Mesendoderm (in vitro differentiated cells): Measurements from ENCODE around the gene EHD3.

ENCODE experiments used
- DNase-seq: peaks from one replicate; pipeline ENCODE4 v3.0.0; 2013
- H2AK5ac ChIP-seq: 2 replicates; pipeline ENCODE4 v1.6.1; 2013; ENCODE audit warnings: low read length, inconsistent platforms
- H2BK120ac ChIP-seq: 2 replicates; pipeline ENCODE4 v1.6.1; 2013; ENCODE audit warnings: low read depth, mild to moderate bottlenecking, low read length, moderate library complexity, mixed read lengths
- H2BK15ac ChIP-seq: replicated peaks from 2 replicates; pipeline ENCODE4 v1.6.1; 2013; ENCODE audit warnings: low read depth, mild to moderate bottlenecking, moderate library complexity
- H2BK5ac ChIP-seq: 2 replicates; pipeline ENCODE4 v1.6.1; 2013; ENCODE audit warnings: low read length, inconsistent platforms
- H3K18ac ChIP-seq: 2 replicates; pipeline ENCODE4 v1.6.1; 2013; ENCODE audit warnings: mild to moderate bottlenecking, low read length, mixed read lengths
- H3K23ac ChIP-seq: one replicate; pipeline ENCODE4 v1.6.1; 2013; ENCODE audit warnings: low read length
- H3K27ac ChIP-seq: 2 replicates; pipeline ENCODE4 v1.5.1; 2013; ENCODE audit warnings: low read depth, mild to moderate bottlenecking, inconsistent platforms, low read length, moderate library complexity
- H3K27me3 ChIP-seq: 2 replicates; pipeline ENCODE4 v1.6.1; 2013; ENCODE audit warnings: low read length, control low read depth, mild to moderate bottlenecking, inconsistent platforms; ENCODE audit not compliant: insufficient read depth, poor library complexity
- H3K36me3 ChIP-seq: 2 replicates; pipeline ENCODE4 v1.6.1; 2013; ENCODE audit warnings: low read length, inconsistent platforms; ENCODE audit not compliant: control insufficient read depth, insufficient read depth
- H3K4ac ChIP-seq: one replicate; pipeline ENCODE4 v1.6.1; 2013; ENCODE audit warnings: low read depth, mild to moderate bottlenecking, low read length, moderate library complexity
- H3K4me1 ChIP-seq: 2 replicates; pipeline ENCODE4 v1.6.1; 2013; ENCODE audit warnings: low read depth, low read length, inconsistent platforms; ENCODE audit not compliant: control insufficient read depth
- H3K4me2 ChIP-seq: 2 replicates; pipeline ENCODE4 v1.6.1; 2013; ENCODE audit warnings: low read length
- H3K4me3 ChIP-seq: 2 replicates; pipeline ENCODE4 v1.5.1; 2013; ENCODE audit warnings: mild to moderate bottlenecking, low read length
- H3K56ac ChIP-seq: one replicate; pipeline ENCODE4 v1.6.1; 2013; ENCODE audit warnings: low read length
- H3K79me1 ChIP-seq: 2 replicates; pipeline ENCODE4 v1.6.1; 2013; ENCODE audit warnings: low read length, inconsistent platforms
- H3K79me2 ChIP-seq: 2 replicates; pipeline ENCODE4 v1.6.1; 2013; ENCODE audit warnings: mild to moderate bottlenecking, low read length; ENCODE audit not compliant: control insufficient read depth, insufficient read depth
- H3K9ac ChIP-seq: 2 replicates; pipeline ENCODE4 v1.6.1; 2013; ENCODE audit warnings: low read length, inconsistent platforms
- H4K5ac ChIP-seq: one replicate; pipeline ENCODE4 v1.6.1; 2013; ENCODE audit warnings: low read length
- H4K8ac ChIP-seq: one replicate; pipeline ENCODE4 v1.6.1; 2013; ENCODE audit warnings: low read depth, mild to moderate bottlenecking, control low read depth, low read length, moderate library complexity
- WGBS: extraction: QIAGEN DNeasy Blood & Tissue Kit; methylation state at CpG from one replicate; pipeline ENCODE4 v1.1.7; 2013; ENCODE audit warnings: low lambda C conversion rate, missing lambda C conversion rate; ENCODE audit not compliant: insufficient coverage; ENCODE audit errors: extremely low coverage; 5-methylcytosine and 5-hydroxymethylcytosine counted together

Gene EHD3

DNA sequence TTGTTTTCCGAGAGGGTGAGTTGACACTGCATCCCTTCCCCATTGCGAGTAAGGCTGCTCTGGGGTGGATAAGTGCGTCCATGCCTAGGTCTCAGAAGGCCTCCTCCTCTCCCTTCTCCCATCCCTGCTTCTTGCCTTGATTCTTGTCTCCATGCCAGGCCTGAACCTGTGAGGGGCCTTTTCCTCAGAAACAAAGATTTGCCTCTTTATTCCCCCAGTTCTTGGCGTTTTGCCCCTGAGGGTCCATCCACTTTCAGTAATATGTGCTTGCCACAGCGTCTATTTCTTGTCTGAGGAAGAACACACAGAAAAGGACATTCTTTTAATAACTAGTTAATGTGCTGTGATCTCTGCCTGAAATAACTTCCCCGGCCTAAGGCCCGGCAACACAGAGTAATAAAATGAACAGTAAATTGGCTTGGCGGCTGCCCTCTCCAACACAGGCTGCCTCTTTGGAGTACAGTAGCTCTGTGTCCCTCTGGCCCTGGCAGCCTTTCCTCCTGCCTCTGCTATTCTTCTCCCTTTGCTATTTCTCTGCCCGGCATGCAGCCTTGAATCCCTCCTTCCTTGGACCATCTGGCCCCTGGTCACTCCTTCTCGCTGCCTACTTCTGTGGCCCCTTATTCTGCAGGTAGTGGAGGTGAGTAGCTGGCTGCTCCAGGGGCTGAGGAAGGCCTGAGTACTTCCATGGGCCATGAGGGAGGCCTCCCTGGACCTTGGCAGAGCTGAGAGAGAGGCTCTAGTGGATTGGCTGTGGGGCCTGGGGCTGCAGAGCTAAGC is 4.4 kb downstream of the EHD3 start:
- Histone ChIP-seq H2BK5ac (no peak overlapping the region), H3K79me2 (peaks cover 1% of the 10 kb centered on the region), H3K4me1 (peaks cover 2% of the 10 kb centered on the region), H3K23ac (no peak overlapping the region), H3K27me3 (no peaks in the 10 kb centered on the region), H3K56ac (no peak overlapping the region), H3K9ac (no peak overlapping the region), H4K5ac (no peak overlapping the region), H3K4me3 (no peak overlapping the region), H3K27ac (no peak overlapping the region), H3K79me1 (peaks cover 9% of the 10 kb centered on the region), H4K8ac (no peak overlapping the region), H2BK15ac (no peak overlapping the region), H3K18ac (no peak overlapping the region), H2AK5ac (no peak overlapping the region), H3K4me2 (no peak overlapping the region), H2BK120ac (no peak overlapping the region), H3K4ac (no peak overlapping the region), H3K36me3 (peaks cover 2% of the 10 kb centered on the region)
- DNase-seq, result no peak
- no CpG with 5 or more reads among the region's 10 CpGs for WGBS

DNA sequence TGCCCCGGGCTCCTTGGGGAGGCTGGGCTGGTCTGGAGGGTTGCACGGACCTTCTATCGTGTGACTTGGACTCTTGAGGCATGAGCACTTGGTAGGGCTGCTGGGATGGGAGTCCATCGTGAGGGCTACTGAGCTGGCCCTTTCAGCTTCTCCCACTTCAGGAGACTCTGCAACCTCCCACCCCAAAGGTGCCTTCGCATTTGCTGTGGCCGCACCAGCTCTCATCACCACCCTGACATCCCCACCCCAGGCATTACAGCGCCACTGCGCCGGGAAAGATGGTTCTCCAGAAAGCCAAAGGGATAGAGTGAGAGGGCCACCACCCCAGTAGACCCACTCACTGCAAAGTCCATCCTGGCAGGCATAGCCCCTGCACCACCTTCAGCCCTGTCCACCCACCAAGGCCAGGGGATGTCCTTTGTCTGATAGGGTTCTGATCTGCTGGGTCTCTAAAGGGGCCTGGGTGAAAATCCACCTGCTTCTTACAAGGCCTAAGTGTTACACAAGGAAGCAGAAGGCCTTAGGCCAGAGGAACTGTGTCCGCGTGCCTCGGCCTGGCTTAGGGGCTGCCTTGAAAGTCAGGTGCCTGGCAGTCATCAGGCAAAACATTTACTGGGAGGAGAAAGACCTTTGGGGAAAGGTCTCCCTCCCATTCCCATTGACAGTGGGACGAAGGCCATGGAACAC is 5.1 kb downstream of the EHD3 start:
- no peak overlapping the region for H3K23ac ChIP-seq
- H3K9ac ChIP-seq, result no peak overlapping the region
- no peak overlapping the region for H2AK5ac ChIP-seq
- WGBS, result no CpG with 5 or more reads among the region's 13 CpGs
- no peak overlapping the region for H2BK5ac ChIP-seq
- no peaks in the 10 kb centered on the region for H3K27me3 ChIP-seq
- H3K36me3 ChIP-seq, result peaks cover 2% of the 10 kb centered on the region
- no peak overlapping the region for H4K5ac ChIP-seq
- no peak overlapping the region for H3K4ac ChIP-seq
- peak overlapping the region; percentile 15 for H3K56ac ChIP-seq
- no peak overlapping the region for H4K8ac ChIP-seq
- peaks cover 1% of the 10 kb centered on the region for H3K79me2 ChIP-seq
- H3K79me1 ChIP-seq, result peaks cover 9% of the 10 kb centered on the region
- H3K4me2 ChIP-seq, result no peak overlapping the region
- H2BK15ac ChIP-seq, result no peak overlapping the region
- no peak for DNase-seq
- H3K4me1 ChIP-seq, result peaks cover 2% of the 10 kb centered on the region
- no peak overlapping the region for H3K27ac ChIP-seq
- H3K4me3 ChIP-seq, result no peak overlapping the region
- no peak overlapping the region for H2BK120ac ChIP-seq
- no peak overlapping the region for H3K18ac ChIP-seq

DNA sequence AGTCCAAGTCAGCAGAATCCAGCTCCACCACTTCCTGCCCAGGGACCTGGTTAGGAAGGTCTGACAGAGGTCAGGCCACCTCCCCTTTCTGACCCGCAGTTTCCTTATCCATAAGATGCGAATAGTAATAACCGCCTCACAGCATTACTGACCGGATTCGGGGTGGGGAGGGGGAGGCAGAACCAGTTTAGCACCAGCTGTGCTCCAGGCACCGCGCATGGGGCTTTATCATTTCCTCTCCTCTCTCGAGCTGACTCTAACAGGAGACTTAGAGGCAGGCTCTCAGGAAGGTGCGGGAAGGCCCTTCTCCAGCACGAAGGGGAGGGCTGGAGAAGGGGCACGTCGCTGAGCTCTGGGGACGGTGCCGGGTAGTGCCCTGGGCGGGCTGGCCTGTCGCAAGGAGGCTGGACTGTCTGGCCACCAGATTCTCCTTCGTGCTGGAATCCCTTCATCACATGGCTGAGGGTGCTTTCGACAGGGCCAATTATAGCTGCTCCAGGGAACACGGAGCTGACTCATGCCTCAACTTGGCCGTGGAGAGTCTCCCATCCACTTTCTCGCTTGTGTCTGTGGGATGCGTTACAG is 5.7 kb downstream of the EHD3 start:
- Histone ChIP-seq H3K79me2 (peaks cover 1% of the 10 kb centered on the region), H2BK5ac (no peak overlapping the region), H3K4me3 (no peak overlapping the region), H3K4me2 (no peak overlapping the region), H3K27ac (no peak overlapping the region), H3K4ac (no peak overlapping the region), H3K79me1 (peaks cover 8% of the 10 kb centered on the region), H3K9ac (no peak overlapping the region), H3K56ac (peak overlapping the region; percentile 64), H4K5ac (no peak overlapping the region), H3K27me3 (no peaks in the 10 kb centered on the region), H3K36me3 (peaks cover 2% of the 10 kb centered on the region), H4K8ac (no peak overlapping the region), H3K18ac (no peak overlapping the region), H3K4me1 (peaks cover 2% of the 10 kb centered on the region), H2BK120ac (no peak overlapping the region), H2AK5ac (no peak overlapping the region), H2BK15ac (no peak overlapping the region), H3K23ac (no peak overlapping the region)
- peak; percentile 14 for DNase-seq
- no CpG with 5 or more reads among the region's 22 CpGs for WGBS

DNA sequence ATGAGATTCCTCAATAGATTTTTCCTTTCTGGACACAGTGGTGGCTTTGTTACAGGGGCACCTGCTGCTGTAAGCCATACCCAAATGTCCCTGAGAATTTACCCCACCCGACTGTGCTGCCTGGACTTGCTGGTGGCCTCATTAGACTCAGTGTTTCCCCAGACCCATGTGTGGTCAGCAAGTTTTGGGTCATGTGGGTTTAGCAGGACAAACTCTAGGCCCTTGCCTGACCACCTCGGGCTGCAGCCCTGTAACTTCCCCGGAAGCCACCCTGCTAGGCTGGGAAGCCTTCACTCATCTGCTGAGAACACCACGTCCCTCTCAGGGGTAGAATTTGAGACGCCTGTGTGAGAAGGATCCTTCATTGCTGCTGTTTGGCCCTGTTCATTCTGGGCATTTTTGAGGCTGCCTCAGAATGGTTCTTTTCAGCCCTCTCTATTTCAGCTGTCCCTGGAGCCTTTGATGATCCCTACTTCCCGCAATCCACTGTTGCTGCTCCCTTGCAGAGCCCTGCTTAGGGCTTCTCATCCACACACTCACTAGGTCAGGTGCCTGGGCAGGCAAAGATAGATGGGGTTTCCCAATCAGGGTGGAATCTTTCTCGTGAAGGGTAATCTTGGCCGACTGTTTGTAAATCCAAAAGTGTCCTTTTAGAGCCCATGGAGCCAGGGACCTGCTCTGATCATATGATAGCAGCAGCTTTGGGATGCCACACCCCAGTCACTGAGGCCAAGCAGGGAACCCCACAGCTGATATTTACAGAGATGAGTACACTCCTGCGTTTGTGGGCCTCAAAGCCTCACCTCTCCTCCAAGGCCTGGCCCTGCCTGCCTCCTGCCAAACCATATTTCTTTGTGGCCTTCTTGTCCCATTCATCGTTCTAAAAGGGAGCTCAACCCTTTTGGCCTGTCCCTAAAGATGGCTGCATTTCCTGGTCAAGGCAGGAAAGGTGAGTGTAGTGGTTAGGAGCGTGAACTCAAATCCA is 6.7 kb downstream of the EHD3 start:
- peaks cover 1% of the 10 kb centered on the region for H3K79me2 ChIP-seq
- H3K56ac ChIP-seq, result no peak overlapping the region
- H3K79me1 ChIP-seq, result peaks cover 6% of the 10 kb centered on the region
- no peak overlapping the region for H3K4me3 ChIP-seq
- no peak overlapping the region for H3K23ac ChIP-seq
- H4K5ac ChIP-seq, result no peak overlapping the region
- no peak overlapping the region for H3K4me2 ChIP-seq
- H3K4me1 ChIP-seq, result no peaks in the 10 kb centered on the region
- peaks cover 2% of the 10 kb centered on the region for H3K36me3 ChIP-seq
- no peak overlapping the region for H3K27ac ChIP-seq
- DNase-seq, result no peak
- no peak overlapping the region for H2BK5ac ChIP-seq
- no peak overlapping the region for H3K18ac ChIP-seq
- no peak overlapping the region for H4K8ac ChIP-seq
- WGBS, result no CpG with 5 or more reads among the region's 11 CpGs
- no peak overlapping the region for H3K4ac ChIP-seq
- H2BK15ac ChIP-seq, result no peak overlapping the region
- H2AK5ac ChIP-seq, result no peak overlapping the region
- no peak overlapping the region for H3K9ac ChIP-seq
- H2BK120ac ChIP-seq, result no peak overlapping the region
- H3K27me3 ChIP-seq, result no peaks in the 10 kb centered on the region

DNA sequence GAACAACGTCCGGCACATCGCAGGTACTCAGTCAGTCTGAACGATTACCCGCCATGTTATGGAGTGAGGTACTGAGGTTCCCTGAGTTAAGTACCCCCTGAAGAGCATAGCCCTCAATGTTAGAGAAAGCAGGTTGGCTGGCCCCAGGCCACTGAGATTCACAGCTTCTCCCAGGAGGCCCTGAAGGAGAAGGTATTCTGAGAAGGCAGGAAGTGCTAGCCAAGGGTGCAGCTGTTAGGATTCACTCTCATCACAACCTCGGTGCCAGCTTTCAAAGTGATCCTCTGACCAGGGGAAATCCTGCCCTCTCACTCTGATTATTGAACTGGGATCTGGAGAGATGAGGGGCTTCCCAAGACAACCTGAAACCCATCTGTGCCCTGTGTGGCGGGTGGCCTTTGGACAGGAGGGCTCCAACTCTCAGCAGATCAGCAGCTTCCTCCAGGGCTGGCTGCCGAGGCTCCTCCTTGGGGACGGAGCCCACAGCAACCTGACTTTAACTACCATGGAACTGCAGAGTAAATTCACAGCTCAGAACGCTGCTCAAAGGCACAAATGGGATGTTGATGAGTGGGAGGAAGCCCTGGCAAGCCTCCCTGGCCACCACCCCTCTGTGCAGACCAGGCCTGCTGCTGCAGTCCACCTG is 7.8 kb downstream of the EHD3 start:
- H3K79me1 ChIP-seq, result peaks cover 5% of the 10 kb centered on the region
- H3K9ac ChIP-seq, result no peak overlapping the region
- H4K8ac ChIP-seq, result no peak overlapping the region
- no peak overlapping the region for H3K18ac ChIP-seq
- no peak overlapping the region for H2AK5ac ChIP-seq
- H3K27me3 ChIP-seq, result no peaks in the 10 kb centered on the region
- no peak overlapping the region for H3K27ac ChIP-seq
- peak overlapping the region; percentile 16 for H3K23ac ChIP-seq
- no peak overlapping the region for H4K5ac ChIP-seq
- H3K4me2 ChIP-seq, result no peak overlapping the region
- H3K4me1 ChIP-seq, result no peaks in the 10 kb centered on the region
- H3K56ac ChIP-seq, result no peak overlapping the region
- H2BK120ac ChIP-seq, result no peak overlapping the region
- no peak for DNase-seq
- peaks cover 2% of the 10 kb centered on the region for H3K36me3 ChIP-seq
- no peak overlapping the region for H2BK15ac ChIP-seq
- no peak overlapping the region for H2BK5ac ChIP-seq
- H3K4ac ChIP-seq, result no peak overlapping the region
- peaks cover 1% of the 10 kb centered on the region for H3K79me2 ChIP-seq
- no CpG with 5 or more reads among the region's 10 CpGs for WGBS
- no peak overlapping the region for H3K4me3 ChIP-seq
